NCI-H1694 treated with DMSO at 0.1 percent for 48 hours (cell line): ENCODE measurements around the gene NPPB.

Experiments used
- DNase-seq: peaks from one replicate; lab custom pipeline; 2025; lab: John Stamatoyannopoulos, UW

Gene NPPB

DNA sequence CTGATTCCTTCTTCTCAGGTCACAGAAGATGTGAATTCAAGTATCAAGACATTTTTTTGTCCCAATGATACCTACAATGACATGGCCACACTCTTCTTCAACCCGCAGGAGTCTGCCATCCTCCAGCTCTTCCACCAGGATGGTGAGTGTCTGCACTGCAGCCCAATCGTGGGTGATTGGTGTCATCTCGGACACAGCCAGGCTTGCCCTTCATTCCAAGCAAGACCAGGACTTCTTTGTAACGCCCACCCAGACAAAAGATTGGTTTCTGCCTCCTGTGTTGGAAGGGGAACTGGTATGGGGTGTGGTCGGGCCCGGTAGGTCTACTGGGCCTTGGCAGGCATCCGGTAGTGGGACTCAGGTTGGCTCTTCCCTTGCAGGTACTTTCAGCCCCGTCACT is 25.2 kb downstream of the NPPB start:
- DNase-seq, result no peak

GRCh38 chr1:11831945-11832725 is 26.6 kb downstream of the NPPB start:
- no peak for DNase-seq

DNA sequence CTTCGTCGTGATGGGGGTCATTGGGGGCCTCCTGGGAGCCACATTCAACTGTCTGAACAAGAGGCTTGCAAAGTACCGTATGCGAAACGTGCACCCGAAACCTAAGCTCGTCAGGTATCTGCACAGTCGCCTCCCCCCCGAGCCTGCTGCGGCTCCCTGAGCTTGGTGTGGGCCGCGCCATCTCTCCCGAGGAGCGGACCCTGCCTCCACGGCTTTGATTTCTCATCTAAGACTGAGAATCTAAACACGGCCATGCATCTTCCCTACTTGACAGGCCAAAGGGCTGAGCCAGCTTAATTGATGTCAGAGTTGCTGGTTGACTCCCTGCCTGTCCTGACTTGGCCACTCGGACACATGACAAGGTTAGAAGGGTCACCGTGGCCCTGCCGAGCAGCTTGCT is 30.2 kb downstream of the NPPB start:
- no peak for DNase-seq

DNA sequence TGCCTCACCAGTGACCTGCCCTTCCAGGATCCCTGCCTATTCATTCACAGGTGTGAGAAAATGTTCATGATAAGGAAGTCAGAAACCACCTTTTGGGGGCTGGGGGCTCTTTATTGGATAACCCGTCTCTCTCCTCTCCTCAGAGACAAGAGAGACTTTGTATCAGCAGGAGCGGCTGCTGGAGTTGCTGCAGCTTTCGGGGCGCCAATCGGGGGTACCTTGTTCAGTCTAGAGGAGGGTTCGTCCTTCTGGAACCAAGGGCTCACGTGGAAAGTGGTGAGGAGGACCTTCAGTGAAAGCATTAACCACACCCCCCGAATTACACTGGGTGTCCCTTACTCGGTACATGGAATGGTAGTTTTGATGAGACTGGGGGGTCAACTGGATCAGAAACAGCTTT is 31.8 kb downstream of the NPPB start:
- DNase-seq, result no peak

GRCh38 chr1:11825131-11825530 is 33.6 kb downstream of the NPPB start:
- DNase-seq, result no peak

DNA sequence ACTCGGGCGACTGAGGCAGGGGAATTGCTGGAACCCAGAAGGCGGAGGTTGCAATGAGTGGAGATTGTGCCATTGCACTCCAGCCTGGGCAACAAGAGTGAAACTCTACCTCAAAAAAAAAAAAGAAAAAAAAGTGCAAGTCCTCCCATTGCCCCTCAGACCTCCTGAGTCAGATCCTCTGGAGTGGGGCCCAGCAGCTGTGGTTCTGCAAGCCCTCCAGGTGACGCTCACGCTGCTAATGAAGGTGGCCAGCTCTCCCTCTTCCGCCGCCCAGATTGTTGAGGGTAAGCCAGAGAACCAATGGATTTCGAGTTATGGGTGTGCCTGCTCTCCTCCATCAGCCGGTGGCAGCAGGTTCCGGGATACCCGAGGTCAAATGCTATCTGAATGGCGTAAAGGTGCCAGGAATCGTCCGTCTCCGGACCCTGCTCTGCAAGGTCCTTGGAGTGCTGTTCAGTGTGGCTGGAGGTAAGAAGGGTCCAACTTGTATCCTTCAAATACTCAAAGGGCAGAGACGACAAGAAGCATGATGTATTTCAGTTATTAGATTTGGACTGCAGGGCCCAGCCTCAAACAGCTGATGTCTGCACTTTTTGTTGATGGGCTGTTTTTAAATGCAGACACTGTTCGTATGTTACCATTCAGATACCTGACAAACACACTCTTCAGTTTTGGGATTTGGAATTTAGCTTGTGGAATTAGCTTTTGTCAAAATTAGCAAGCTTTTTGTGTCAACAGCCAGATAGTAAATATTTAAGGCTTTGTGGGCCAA is 35.2 kb downstream of the NPPB start:
- DNase-seq, result no peak

DNA sequence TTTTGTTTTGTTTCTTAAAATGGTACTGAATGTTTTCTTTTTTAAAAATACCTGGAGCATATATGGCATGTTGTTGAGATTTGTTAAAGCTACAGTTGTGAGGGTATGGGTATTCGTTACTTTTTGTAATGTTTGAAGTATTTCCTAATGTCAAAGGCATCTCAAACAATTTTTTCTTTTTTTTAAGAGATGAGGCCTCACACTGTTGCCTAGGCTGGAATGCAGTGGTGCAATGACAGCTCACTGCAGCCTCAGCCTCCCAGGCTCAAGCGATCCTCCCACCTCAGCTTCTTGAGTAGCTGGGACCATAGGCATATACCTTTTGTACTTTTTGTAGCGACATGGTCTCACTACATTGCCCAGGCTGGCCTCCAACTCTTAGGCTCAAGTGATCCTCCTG is 36.7 kb downstream of the NPPB start:
- no peak for DNase-seq

GRCh38 chr1:11817192-11817591 is 41.6 kb downstream of the NPPB start:
- DNase-seq, result no peak

DNA sequence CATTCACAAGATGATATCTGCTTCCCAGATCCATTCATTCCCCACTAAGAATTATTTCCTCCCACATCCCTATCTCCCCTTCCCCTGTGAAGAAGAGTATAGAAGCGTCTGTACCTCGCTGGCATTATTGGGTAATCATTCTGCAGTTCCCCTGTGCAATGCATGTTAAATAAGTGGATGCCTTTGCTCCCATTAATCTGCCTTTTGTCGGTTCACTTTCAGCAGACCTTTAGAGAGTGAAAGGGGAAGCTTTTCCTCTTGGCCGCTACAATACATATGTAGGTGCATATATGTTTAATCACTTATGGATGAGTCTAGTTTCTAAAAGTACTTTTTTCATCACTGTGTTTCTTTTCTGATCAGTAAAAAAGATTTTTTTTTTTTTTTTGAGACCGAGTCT is 45.7 kb downstream of the NPPB start:
- no peak for DNase-seq
